GM12801 (cell line): Measurements from ENCODE around the gene TMED8.

Experiments used
- TF ChIP-seq, protein P1 (sequence below): IDR thresholded peaks from one replicate; pipeline ENCODE4 v1.5.1; 2011; ENCODE audit warnings: control low read depth; ENCODE audit not compliant: insufficient read length; ENCODE audit errors: extremely low read depth

The TMED8 gene

DNA sequence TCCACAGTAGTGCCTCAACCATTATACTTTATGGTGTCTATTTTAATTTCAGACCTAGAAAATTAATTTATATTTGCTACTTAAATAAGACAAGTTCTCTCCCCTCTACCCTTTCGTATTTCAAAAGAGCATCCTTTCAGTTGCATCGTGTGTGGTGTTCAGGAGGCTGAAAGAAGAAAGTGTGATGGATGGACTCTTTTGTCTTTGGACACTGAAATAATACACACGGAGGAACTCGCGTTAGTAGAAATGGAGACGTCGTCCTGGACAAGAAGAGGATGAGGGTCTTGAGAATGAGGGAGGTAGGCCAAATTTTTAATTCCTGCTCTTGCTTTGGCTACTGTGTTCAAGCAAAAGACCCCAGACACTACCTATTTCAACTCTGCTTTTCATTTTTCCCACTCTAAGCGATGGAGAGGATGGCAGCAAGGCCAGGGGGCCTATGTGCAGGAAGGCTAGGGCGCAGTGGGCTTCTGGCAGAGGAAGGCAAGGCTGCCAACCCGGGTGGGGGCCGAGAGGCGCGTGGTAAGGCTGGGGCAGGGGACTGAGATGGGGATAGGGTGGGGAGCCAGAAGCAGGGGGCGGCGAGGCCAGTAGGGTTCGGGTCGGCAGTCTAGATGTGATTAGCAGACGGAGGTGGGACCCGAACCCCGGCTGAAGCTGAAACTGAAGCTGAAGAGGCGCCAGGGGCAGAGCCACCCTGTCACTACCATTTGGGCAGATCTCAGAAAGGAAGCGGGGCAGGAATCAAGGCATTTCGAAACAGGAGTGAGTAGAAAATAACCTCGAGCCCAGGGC lies 722 bp downstream of the TMED8 start:
- TF ChIP-seq, protein P1, sequence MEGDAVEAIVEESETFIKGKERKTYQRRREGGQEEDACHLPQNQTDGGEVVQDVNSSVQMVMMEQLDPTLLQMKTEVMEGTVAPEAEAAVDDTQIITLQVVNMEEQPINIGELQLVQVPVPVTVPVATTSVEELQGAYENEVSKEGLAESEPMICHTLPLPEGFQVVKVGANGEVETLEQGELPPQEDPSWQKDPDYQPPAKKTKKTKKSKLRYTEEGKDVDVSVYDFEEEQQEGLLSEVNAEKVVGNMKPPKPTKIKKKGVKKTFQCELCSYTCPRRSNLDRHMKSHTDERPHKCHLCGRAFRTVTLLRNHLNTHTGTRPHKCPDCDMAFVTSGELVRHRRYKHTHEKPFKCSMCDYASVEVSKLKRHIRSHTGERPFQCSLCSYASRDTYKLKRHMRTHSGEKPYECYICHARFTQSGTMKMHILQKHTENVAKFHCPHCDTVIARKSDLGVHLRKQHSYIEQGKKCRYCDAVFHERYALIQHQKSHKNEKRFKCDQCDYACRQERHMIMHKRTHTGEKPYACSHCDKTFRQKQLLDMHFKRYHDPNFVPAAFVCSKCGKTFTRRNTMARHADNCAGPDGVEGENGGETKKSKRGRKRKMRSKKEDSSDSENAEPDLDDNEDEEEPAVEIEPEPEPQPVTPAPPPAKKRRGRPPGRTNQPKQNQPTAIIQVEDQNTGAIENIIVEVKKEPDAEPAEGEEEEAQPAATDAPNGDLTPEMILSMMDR: no peak

DNA sequence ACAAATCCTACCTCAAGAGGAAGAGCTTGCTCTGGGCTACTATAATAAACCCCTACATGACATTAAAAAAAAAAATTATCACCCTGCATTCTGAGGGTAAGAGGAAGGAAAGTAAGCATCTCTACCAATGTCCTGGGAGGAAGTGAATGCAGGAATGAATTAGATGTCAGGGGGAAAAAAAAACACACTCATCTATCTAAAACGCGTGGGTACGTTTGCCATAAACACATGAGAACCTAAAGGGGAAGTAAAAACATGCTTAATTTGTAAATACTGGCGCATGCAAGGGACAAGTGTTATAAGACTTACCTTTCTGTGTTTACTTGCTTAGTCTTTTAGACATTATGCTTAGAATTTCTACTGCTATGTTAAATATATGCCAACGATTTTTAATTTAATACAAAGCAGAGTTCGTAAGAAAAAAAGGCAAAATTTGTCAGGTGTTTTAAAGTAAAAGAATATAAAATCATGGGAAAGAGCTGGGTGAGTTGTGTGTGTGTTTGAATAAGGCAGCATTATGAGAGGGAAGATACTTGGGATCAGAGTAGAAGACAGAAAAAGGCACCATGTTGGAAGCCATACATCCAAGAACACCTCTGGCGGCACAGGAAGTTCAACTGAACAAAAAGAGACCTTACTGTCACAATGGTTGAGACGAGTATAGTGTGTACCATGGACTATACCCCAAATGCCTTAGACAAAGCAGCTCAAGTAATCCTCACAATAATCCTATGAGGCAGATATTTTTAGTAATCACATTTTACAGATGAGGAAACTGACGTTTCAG lies 1.5 kb downstream of the TMED8 start:
- TF ChIP-seq, protein P1: no peak

GRCh38 chr14:77372304-77372841 lies 4.5 kb downstream of the TMED8 start:
- TF ChIP-seq, protein P1: no peak

DNA sequence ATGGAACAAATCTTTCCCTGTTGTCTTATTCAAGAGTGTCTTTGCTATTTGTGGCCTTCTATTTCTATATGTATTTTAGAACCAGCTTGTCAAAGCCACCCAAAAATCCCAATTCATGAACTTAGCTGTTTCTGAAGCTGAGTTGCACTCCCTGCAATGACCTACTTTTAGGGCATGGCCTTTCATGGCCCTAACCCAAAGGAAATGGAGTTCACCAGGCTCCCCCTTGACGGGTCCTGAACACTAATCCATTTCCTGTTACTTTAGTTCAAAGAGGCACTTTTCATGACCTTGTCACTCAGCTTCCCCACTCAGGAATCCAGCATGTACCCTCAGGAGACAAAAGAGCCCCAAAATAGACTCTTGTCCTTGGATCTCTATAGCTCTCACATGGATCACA lies 7.6 kb downstream of the TMED8 start:
- TF ChIP-seq, protein P1: no peak

GRCh38 chr14:77364146-77364545 lies 12.7 kb downstream of the TMED8 start:
- TF ChIP-seq, protein P1: no peak

DNA sequence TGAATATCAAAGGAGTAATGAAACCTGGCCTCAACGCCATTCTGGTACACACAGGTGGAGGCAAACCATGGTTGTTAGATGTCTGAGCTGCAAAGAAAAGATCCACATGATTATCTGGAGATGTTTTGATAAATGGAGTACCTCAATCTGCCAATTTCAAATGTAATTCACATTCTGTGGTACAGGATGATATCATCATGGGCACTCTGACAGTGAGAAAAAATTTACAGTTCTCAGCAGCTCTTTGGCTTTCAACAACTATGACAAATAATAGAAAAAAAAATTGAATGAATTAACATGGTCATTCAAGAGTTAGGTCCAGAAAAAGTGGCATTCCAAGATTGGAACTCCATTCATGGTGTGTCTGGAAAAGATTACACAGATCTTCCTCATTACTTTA lies 17.3 kb downstream of the TMED8 start:
- TF ChIP-seq, protein P1: no peak

DNA sequence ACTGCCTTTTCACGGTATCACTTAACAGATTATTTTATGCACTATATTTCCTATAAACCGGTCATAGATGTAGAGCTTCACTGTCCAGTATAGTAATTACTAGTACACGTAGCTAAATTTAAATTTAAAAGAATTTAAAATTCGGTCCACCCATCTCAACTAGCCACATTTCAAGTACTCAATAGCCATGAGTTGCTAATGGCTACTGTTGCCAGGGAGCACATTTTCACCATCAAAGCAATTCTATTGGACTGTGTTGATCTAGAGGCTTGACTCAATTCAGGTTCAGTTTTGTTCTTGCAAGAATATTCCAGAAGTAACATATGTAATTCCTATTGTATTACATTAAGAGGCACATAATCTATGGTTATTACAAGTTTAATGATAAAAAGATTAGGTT lies 20.0 kb downstream of the TMED8 start:
- TF ChIP-seq, protein P1: no peak
